SH-SY5Y (cell line): ENCODE data around the gene CSH2.
"Not testable (repeated sequence)": the region's sequence is repeated elsewhere in the genome, so short reads cannot be mapped to it uniquely, and the experiment has no call there.

Experiments used
- GATA2 ChIP-seq: IDR thresholded peaks from 2 replicates; pipeline ENCODE4 v1.6.1; 2011; ENCODE audit warnings: mild to moderate bottlenecking, low read depth, low read length
- GATA3 ChIP-seq: IDR thresholded peaks from 2 replicates; pipeline ENCODE4 v1.6.1; 2011; ENCODE audit warnings: low read depth, mild to moderate bottlenecking, low read length, moderate library complexity

- TF ChIP-seq GATA2, GATA3: not testable (repeated sequence)
Observed at GRCh38 chr17:63918789-63919305, 45.4 kb upstream of the CSH2 start, which contains the start of gene GH1.
